Hindlimb muscle (tissue), 1 donor: ENCODE measurements around the gene RFTN2. TPM values are rescaled to one million over a fixed set of nuclear protein-coding genes. Genes with fewer than 3 reads are reported as not detected.

Experiments used
- DNase-seq: peaks from one replicate; pipeline ENCODE4 v3.0.0-alpha.2; 2013
- polyA plus RNA-seq: library from polyadenylated mRNA; unstranded; fragments of 120-200 nt; gene quantifications from one replicate; pipeline ENCODE4 v1.2.1, GENCODE V29; 2013; ENCODE audit not compliant: insufficient read length

RFTN2 gene
- polyA plus RNA-seq, 1 donor, result 13.2 TPM

DNA sequence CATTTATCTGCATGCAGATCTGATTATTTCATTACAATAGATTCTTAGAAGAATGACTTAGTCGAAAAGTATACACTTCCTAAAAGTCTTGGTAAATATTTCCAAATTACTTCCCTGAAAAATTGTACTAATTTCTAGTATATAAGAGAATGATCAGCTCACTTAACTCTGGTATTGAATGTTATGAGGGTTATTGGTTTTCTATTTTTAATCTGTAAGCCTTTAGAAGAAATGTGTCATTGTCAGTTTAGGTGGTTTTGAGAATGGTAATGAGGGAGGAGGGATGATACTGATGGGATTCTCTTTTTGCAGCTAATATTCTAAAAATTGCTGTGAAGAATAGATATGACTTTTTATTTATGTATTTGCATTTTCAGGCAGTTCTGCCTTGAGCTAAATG lies 135.7 kb downstream of the RFTN2 start:
- no peak for DNase-seq

DNA sequence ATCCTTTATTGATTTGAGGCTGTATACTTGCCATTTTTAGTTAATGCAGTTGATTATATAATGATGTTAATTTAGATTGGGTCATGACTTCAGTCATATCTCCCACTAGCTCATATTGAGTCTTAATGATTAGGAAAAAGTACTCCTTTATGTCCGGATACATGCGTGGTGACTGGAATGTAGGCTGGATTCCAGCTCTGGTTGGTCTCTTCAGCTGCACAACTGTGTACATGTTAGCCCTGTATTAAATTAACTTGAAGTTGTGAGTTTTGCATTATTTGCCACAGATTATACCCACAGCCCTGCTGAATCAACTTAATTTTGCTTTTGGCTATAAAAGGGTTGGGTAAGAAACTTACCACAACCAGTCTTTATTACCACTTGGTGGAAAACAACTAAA lies 137.0 kb downstream of the RFTN2 start:
- no peak for DNase-seq

Other genes starting within 250 kb of the RFTN2 start
- gene SF3B1, start 240.6 kb downstream of the RFTN2 start, polyA plus RNA-seq, result 250 TPM
- gene COQ10B, start 222.0 kb downstream of the RFTN2 start, polyA plus RNA-seq, result 9.0 TPM
- 221 TPM for gene HSPD1, start 175.7 kb downstream of the RFTN2 start, polyA plus RNA-seq
- 100 TPM for gene HSPE1, start 175.2 kb downstream of the RFTN2 start, polyA plus RNA-seq
- gene MOB4, start 159.5 kb downstream of the RFTN2 start, polyA plus RNA-seq, result 33.4 TPM
- 3.9 TPM for gene MARS2, start 29.8 kb upstream of the RFTN2 start, polyA plus RNA-seq
- 3.0 TPM for gene BOLL, start 109.7 kb upstream of the RFTN2 start, polyA plus RNA-seq
- gene PLCL1, start 129.0 kb upstream of the RFTN2 start, polyA plus RNA-seq, result 20.7 TPM